ENCODE measurements around the gene NTRK2. TPM values are rescaled to one million over a fixed set of nuclear protein-coding genes. Genes with fewer than 3 reads are reported as not detected.
"Not testable (repeated sequence)": the region's sequence is repeated elsewhere in the genome, so short reads cannot be mapped to it uniquely, and the experiment has no call there.

The NTRK2 gene
- total RNA-seq, 5 donors from 2014 or later (not counting 1 experiment from before 2014, with no cell fraction given): 0.05 to 0.39 (median 0.12) TPM; not detected in 1

DNA sequence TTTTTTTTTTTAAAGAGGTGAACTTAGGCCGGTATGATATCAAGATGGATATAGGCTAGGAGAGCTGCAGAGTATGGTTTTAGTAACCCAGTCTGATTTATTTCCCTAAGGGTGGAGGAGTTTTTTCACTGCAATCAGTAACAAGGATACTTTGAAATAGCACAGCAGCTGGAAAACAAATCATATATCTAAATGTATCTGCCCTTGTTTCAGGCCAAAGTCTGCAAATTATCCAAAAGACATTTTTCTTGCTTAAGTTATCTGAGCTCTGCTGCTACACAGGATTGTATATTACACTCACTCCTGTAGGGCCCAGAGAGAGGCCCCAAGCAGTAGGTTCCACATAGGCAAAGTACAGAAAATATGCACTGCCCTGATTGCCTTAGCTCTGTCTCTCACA is 222.4 kb downstream of the NTRK2 start:
- H3K4me3 Mint-ChIP-seq: no peak overlapping the region
- H3K27ac Mint-ChIP-seq: no peak overlapping the region
- H3K9me3 Mint-ChIP-seq: no peaks in the 10 kb centered on the region
- ChIA-PET CTCF (no interaction called here), POLR2A (no interaction called here)
- DNase-seq (no peak), ATAC-seq (replicated peaks in 1 of 4) (no peak)
- Histone ChIP-seq H3K27me3 (replicated peaks in 1 of 2; ENCODE audit: control insufficient read depth in 2 of 2, extremely low read depth in 1 of 2, insufficient read depth in 2 of 2, low read length in 1 of 2) (no peaks in the 10 kb centered on the region), H3K9me3 (no peaks in the 10 kb centered on the region), H3K4me3 (ENCODE audit: control insufficient read depth in 1 of 2, extremely low read depth in 1 of 2, low read length in 1 of 2) (no peak overlapping the region), H3K36me3 (ENCODE audit: control insufficient read depth in 2 of 2, extremely low read depth in 1 of 2, insufficient read depth in 1 of 2, low read length in 1 of 2) (no peaks in the 10 kb centered on the region), H3K4me1 (ENCODE audit: control insufficient read depth in 1 of 2, extremely low read depth in 1 of 2, insufficient read depth in 2 of 2, low read length in 2 of 2) (no peaks in the 10 kb centered on the region), H3K27ac (ENCODE audit: low read length) (no peak overlapping the region)
- H3K36me3 Mint-ChIP-seq: no peaks in the 10 kb centered on the region
- H3K27me3 Mint-ChIP-seq: peaks cover 0 to 2% of the 10 kb centered on the region in 2 donors
- WGBS (ENCODE audit: insufficient coverage): no CpG with 5 or more reads among the region's 1 CpG
- H3K4me1 Mint-ChIP-seq: no peaks in the 10 kb centered on the region

DNA sequence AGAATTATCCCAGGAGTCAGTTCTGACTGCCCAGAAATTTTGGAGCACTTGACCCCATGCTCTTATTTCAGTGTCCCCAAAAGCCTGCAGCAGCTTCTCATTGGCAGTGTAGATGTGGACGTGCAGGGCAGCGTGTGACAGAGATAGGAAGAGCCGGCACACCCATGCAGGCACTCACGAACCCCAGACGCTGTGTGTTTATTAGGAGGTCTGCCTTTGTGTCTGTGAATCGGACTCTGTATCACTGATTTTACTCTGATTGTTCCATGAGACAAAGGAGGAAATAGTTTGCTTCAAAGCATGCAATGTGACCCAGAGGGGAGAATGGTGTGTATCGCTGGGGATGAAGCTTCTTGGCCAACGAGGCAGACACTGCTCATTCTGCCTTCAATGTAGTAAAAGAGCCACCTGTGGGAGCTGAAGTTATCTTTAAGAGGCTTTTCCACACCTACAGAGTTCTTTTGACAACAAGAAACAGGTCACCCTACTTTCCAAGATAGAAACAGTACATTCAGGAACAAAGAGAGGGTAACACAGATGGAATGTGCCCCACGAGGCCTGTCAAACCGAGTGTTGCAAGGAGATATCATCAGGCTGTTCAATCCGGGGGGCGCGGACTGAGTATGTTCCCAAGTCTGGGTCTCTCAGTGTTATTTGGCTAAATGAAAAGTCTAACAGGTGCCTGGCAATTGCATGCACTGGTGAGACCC is 224.0 kb downstream of the NTRK2 start:
- no peaks in the 10 kb centered on the region for H3K4me1 Mint-ChIP-seq
- Histone ChIP-seq H3K4me1 (ENCODE audit: control insufficient read depth in 1 of 2, extremely low read depth in 1 of 2, insufficient read depth in 2 of 2, low read length in 2 of 2) (no peaks in the 10 kb centered on the region), H3K4me3 (ENCODE audit: control insufficient read depth in 1 of 2, extremely low read depth in 1 of 2, low read length in 1 of 2) (no peak overlapping the region), H3K9me3 (no peaks in the 10 kb centered on the region), H3K27ac (ENCODE audit: low read length) (no peak overlapping the region), H3K36me3 (ENCODE audit: control insufficient read depth in 2 of 2, extremely low read depth in 1 of 2, insufficient read depth in 1 of 2, low read length in 1 of 2) (no peaks in the 10 kb centered on the region), H3K27me3 (replicated peaks in 1 of 2; ENCODE audit: control insufficient read depth in 2 of 2, extremely low read depth in 1 of 2, insufficient read depth in 2 of 2, low read length in 1 of 2) (no peaks in the 10 kb centered on the region)
- 90% methylated on average over 11 of the region's 13 CpGs for WGBS (ENCODE audit: insufficient coverage)
- DNase-seq (no peak), ATAC-seq (replicated peaks in 1 of 4) (no peak)
- H3K27me3 Mint-ChIP-seq: no peaks in the 10 kb centered on the region
- CTCF ChIA-PET: no interaction called here
- H3K4me3 Mint-ChIP-seq: no peak overlapping the region
- POLR2A ChIA-PET: no interaction called here
- H3K36me3 Mint-ChIP-seq: no peaks in the 10 kb centered on the region
- no peaks in the 10 kb centered on the region for H3K9me3 Mint-ChIP-seq
- H3K27ac Mint-ChIP-seq: no peak overlapping the region

DNA sequence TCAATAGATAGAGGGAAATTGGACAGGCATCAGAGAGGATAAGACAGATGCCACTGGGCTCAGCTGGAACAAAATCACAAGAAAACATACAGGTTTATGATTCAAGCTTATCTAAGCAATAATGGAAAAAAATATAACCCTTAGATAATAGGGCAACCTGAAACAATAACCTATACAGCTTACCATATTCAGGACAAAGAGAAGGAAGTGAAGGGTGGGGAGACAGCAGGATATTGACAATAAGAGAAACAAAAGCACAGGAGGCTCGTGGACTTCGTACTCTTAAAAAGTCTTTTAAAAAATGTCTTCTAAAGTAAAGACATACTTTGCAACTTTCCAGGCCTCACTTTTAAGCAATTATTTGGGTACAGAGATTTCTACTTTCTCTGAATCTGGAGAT is 225.3 kb downstream of the NTRK2 start:
- Mint-ChIP-seq H3K36me3 (no peaks in the 10 kb centered on the region), H3K9me3 (no peaks in the 10 kb centered on the region), H3K4me1 (no peaks in the 10 kb centered on the region), H3K27ac (no peak overlapping the region), H3K4me3 (no peak overlapping the region), H3K27me3 (peaks cover 1 to 4% of the 10 kb centered on the region in 2 donors)
- H3K4me1 ChIP-seq (ENCODE audit: control insufficient read depth in 1 of 2, extremely low read depth in 1 of 2, insufficient read depth in 2 of 2, low read length in 2 of 2): no peaks in the 10 kb centered on the region
- no peaks in the 10 kb centered on the region for H3K27me3 ChIP-seq (replicated peaks in 1 of 2; ENCODE audit: control insufficient read depth in 2 of 2, extremely low read depth in 1 of 2, insufficient read depth in 2 of 2, low read length in 1 of 2)
- ATAC-seq (replicated peaks in 1 of 4) (no peak), DNase-seq (no peak)
- POLR2A ChIA-PET: no interaction called here
- no peak overlapping the region for H3K4me3 ChIP-seq (ENCODE audit: control insufficient read depth in 1 of 2, extremely low read depth in 1 of 2, low read length in 1 of 2)
- CTCF ChIA-PET: no interaction called here
- WGBS (ENCODE audit: insufficient coverage): no CpG with 5 or more reads among the region's 2 CpGs
- H3K36me3 ChIP-seq (ENCODE audit: control insufficient read depth in 2 of 2, extremely low read depth in 1 of 2, insufficient read depth in 1 of 2, low read length in 1 of 2): no peaks in the 10 kb centered on the region
- H3K27ac ChIP-seq (ENCODE audit: low read length): no peak overlapping the region
- no peaks in the 10 kb centered on the region for H3K9me3 ChIP-seq

DNA sequence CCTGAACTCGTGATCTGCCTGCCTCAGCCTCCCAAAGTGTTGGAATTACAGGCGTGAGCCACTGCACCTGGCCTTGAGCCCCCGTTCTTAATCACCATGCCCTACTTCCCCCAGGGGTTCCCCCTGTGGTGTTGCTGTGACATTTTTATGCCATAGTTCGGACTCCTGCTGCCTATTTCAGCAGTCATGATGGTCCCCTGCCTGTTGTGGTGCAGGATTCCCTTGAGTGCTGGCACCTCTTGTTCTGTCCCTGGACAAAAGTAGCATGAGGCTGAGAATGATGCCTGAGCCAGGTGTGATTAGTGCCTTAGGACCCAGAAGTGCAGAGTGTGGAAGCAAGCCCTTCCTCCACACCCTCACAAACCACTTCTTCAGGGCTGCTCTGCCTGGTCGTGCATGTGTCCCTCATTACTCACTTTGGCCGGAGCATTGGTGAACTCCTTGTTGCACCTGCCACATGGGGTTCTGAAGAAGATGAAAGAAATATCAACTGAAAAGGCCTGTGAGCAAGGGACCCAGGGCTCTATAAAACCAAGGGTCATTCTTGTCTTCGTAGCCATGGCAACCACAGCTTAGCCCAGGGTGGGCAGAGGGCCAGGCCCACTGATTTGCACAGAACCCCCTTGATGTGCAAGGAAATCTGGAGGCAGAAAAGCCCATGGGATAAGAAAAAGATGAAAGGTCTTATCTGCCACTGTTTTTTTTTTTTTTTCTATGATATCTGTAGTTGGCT is 228.0 kb downstream of the NTRK2 start:
- ChIA-PET CTCF (no interaction called here), POLR2A (no interaction called here)
- H3K36me3 Mint-ChIP-seq: no peaks in the 10 kb centered on the region
- DNase-seq: no peak
- H3K9me3 Mint-ChIP-seq: no peaks in the 10 kb centered on the region
- H3K4me3 Mint-ChIP-seq: no peak overlapping the region
- 74% methylated on average over 3 of the region's 7 CpGs for WGBS (ENCODE audit: insufficient coverage)
- H3K27me3 Mint-ChIP-seq: peaks cover 1 to 4% of the 10 kb centered on the region in 2 donors
- no peak overlapping the region for H3K4me3 ChIP-seq (ENCODE audit: control insufficient read depth in 1 of 2, extremely low read depth in 1 of 2, low read length in 1 of 2)
- H3K27me3 ChIP-seq (replicated peaks in 1 of 2; ENCODE audit: control insufficient read depth in 2 of 2, extremely low read depth in 1 of 2, insufficient read depth in 2 of 2, low read length in 1 of 2): no peaks in the 10 kb centered on the region
- H3K4me1 ChIP-seq (ENCODE audit: control insufficient read depth in 1 of 2, extremely low read depth in 1 of 2, insufficient read depth in 2 of 2, low read length in 2 of 2): no peaks in the 10 kb centered on the region
- H3K4me1 Mint-ChIP-seq: no peaks in the 10 kb centered on the region
- no peak overlapping the region for H3K27ac Mint-ChIP-seq
- no peaks in the 10 kb centered on the region for H3K36me3 ChIP-seq (ENCODE audit: control insufficient read depth in 2 of 2, extremely low read depth in 1 of 2, insufficient read depth in 1 of 2, low read length in 1 of 2)
- H3K27ac ChIP-seq (ENCODE audit: low read length): no peak overlapping the region
- ATAC-seq (replicated peaks in 1 of 4): no peak
- H3K9me3 ChIP-seq: no peaks in the 10 kb centered on the region

DNA sequence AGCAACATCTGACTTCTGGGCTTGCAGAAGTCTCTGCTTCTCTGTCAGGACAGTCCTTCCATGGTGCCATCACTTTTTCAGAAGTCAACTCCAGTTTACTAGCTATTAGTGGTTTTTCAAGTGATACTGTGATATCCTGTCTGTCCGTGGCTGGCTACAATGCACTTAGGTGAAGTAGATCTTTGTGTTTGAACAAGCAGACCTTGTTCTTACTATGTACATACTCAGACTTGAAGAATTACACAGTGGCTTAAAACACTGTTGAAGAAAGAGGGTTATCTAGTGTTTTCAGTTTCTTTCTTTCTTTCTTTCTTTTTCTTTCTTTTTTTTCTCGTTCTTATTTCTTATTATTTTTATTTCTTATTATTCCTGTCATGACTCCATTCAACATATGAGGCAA is 228.7 kb downstream of the NTRK2 start:
- ChIA-PET CTCF (no interaction called here), POLR2A (no interaction called here)
- DNase-seq (no peak), ATAC-seq (replicated peaks in 1 of 4) (no peak)
- WGBS (ENCODE audit: insufficient coverage): no CpG with 5 or more reads among the region's 2 CpGs
- Histone ChIP-seq H3K4me1 (ENCODE audit: control insufficient read depth in 1 of 2, extremely low read depth in 1 of 2, insufficient read depth in 2 of 2, low read length in 2 of 2) (no peaks in the 10 kb centered on the region), H3K27me3 (replicated peaks in 1 of 2; ENCODE audit: control insufficient read depth in 2 of 2, extremely low read depth in 1 of 2, insufficient read depth in 2 of 2, low read length in 1 of 2) (no peaks in the 10 kb centered on the region), H3K36me3 (ENCODE audit: control insufficient read depth in 2 of 2, extremely low read depth in 1 of 2, insufficient read depth in 1 of 2, low read length in 1 of 2) (no peaks in the 10 kb centered on the region), H3K9me3 (no peaks in the 10 kb centered on the region), H3K27ac (ENCODE audit: low read length) (no peak overlapping the region), H3K4me3 (ENCODE audit: control insufficient read depth in 1 of 2, extremely low read depth in 1 of 2, low read length in 1 of 2) (no peak overlapping the region)
- H3K9me3 Mint-ChIP-seq: no peaks in the 10 kb centered on the region
- H3K4me1 Mint-ChIP-seq: no peaks in the 10 kb centered on the region
- no peaks in the 10 kb centered on the region for H3K36me3 Mint-ChIP-seq
- H3K4me3 Mint-ChIP-seq: no peak overlapping the region
- no peak overlapping the region for H3K27ac Mint-ChIP-seq
- peaks cover 1 to 4% of the 10 kb centered on the region in 2 donors for H3K27me3 Mint-ChIP-seq

DNA sequence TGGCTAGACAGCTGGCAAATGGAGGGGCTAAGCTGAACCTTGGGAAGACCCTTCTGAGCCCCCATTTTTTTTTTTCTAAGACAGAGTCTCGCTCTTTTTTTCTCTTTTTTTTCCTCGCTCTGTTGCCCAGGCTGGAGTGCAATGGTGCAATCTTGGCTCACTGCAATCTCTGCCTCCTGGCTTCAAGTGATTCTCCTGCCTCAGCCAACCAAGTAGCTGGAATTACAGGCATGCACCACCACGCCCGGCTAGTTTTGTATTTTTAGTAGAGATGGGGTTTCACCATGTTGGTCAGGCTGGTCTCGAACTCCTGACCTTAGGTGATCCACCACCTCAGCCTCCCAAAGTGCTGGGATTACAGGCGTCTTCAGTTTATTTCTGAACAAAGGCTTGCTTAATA is 229.1 kb downstream of the NTRK2 start:
- DNase-seq; ATAC-seq (replicated peaks in 1 of 4); H3K27me3 ChIP-seq (replicated peaks in 1 of 2; ENCODE audit: control insufficient read depth in 2 of 2, extremely low read depth in 1 of 2, insufficient read depth in 2 of 2, low read length in 1 of 2); POLR2A ChIA-PET; H3K36me3 ChIP-seq (ENCODE audit: control insufficient read depth in 2 of 2, extremely low read depth in 1 of 2, insufficient read depth in 1 of 2, low read length in 1 of 2); H3K36me3 Mint-ChIP-seq; H3K4me1 ChIP-seq (ENCODE audit: control insufficient read depth in 1 of 2, extremely low read depth in 1 of 2, insufficient read depth in 2 of 2, low read length in 2 of 2); H3K27ac ChIP-seq (ENCODE audit: low read length); H3K27me3 Mint-ChIP-seq; CTCF ChIA-PET; H3K4me3 Mint-ChIP-seq; H3K4me3 ChIP-seq (ENCODE audit: control insufficient read depth in 1 of 2, extremely low read depth in 1 of 2, low read length in 1 of 2); H3K4me1 Mint-ChIP-seq; H3K9me3 ChIP-seq; H3K27ac Mint-ChIP-seq; H3K9me3 Mint-ChIP-seq: not testable (repeated sequence)
- WGBS (ENCODE audit: insufficient coverage): no CpG with 5 or more reads among the region's 6 CpGs
